GM23338 (cell line): Measurements from ENCODE around the gene ADAMTSL2. TPM values are rescaled to one million over a fixed set of nuclear protein-coding genes. Genes with fewer than 3 reads are reported as not detected.

Experiments used
- ATAC-seq: fragments of 200-7000 bp; cut with Tn5 transposase; 3 replicates; pipeline ENCODE4 v1.9.1; 2020
- DNase-seq: peaks from one replicate; pipeline ENCODE4 v3.0.0-alpha.2; 2015; ENCODE audit warnings: low spot score
- H2AFZ ChIP-seq: fragments of 200-600 bp; sonication (generic); 2 replicates; pipeline ENCODE4 v1.8.0; 2016; ENCODE audit warnings: antibody characterized with exemption, mild to moderate bottlenecking, moderate library complexity
- H3F3A ChIP-seq: fragments of 200-600 bp; sonication (generic); replicated peaks from 2 replicates; pipeline ENCODE4 v1.8.0; 2017; ENCODE audit warnings: antibody characterized with exemption, mixed run types, low read depth
- H3K27ac ChIP-seq: fragments of 200-600 bp; sonication (generic); 2 replicates; pipeline ENCODE4 v1.6.1; 2016; ENCODE audit warnings: low read depth
- H3K27me3 ChIP-seq: fragments of 200-600 bp; sonication (generic); 2 replicates; pipeline ENCODE4 v1.8.0; 2016; ENCODE audit warnings: mild to moderate bottlenecking, mixed run types, moderate library complexity; ENCODE audit not compliant: insufficient read depth
- H3K36me3 ChIP-seq: fragments of 200-600 bp; sonication (generic); 2 replicates; pipeline ENCODE4 v1.8.0; 2016; ENCODE audit warnings: mild to moderate bottlenecking; ENCODE audit not compliant: insufficient read depth
- H3K4me1 ChIP-seq: fragments of 200-600 bp; sonication (generic); 2 replicates; pipeline ENCODE4 v1.8.0; 2016; ENCODE audit warnings: mild to moderate bottlenecking, moderate library complexity; ENCODE audit not compliant: insufficient read depth
- H3K4me2 ChIP-seq: fragments of 200-600 bp; sonication (generic); 2 replicates; pipeline ENCODE4 v1.7.1; 2017; ENCODE audit warnings: mixed run types
- H3K4me3 ChIP-seq: fragments of 200-600 bp; sonication (generic); 2 replicates; pipeline ENCODE4 v1.6.1; 2016; ENCODE audit warnings: mixed run types
- H3K79me2 ChIP-seq: fragments of 200-600 bp; sonication (generic); replicated peaks from 2 replicates; pipeline ENCODE4 v1.8.0; 2017; ENCODE audit warnings: mild to moderate bottlenecking; ENCODE audit not compliant: insufficient read depth
- H3K9me2 ChIP-seq: fragments of 200-600 bp; sonication (generic); 2 replicates; pipeline ENCODE4 v1.8.0; 2017; ENCODE audit not compliant: insufficient read depth
- H4K20me1 ChIP-seq: fragments of 200-600 bp; sonication (generic); replicated peaks from 2 replicates; pipeline ENCODE4 v1.8.0; 2017; ENCODE audit warnings: mild to moderate bottlenecking; ENCODE audit not compliant: insufficient read depth
- H3K27ac Mint-ChIP-seq: 2 replicates; pipeline ENCODE4 v1.8.0; 2020; ENCODE audit warnings: inconsistent platforms, mild to moderate bottlenecking, moderate library complexity, mixed read lengths
- H3K27me3 Mint-ChIP-seq: 3 replicates; pipeline ENCODE4 v1.8.0; 2022; ENCODE audit warnings: low read depth, mild to moderate bottlenecking, moderate library complexity, mixed read lengths, inconsistent platforms; ENCODE audit not compliant: insufficient read depth, poor library complexity
- H3K36me3 Mint-ChIP-seq: 3 replicates; pipeline ENCODE4 v1.8.0; 2021; ENCODE audit warnings: low read depth, mild to moderate bottlenecking, inconsistent platforms, moderate library complexity, mixed read lengths
- H3K4me1 Mint-ChIP-seq: 3 replicates; pipeline ENCODE4 v1.8.0; 2020; ENCODE audit warnings: mild to moderate bottlenecking, inconsistent platforms, mixed read lengths
- H3K4me3 Mint-ChIP-seq: 3 replicates; pipeline ENCODE4 v1.8.0; 2021; ENCODE audit warnings: moderate library complexity, mild to moderate bottlenecking, inconsistent platforms, mixed read lengths
- H3K9me3 Mint-ChIP-seq: 3 replicates; pipeline ENCODE4 v1.8.0; 2020; ENCODE audit warnings: moderate library complexity, mild to moderate bottlenecking, inconsistent platforms, mixed read lengths
- CREB1 ChIP-seq: fragments of 250-450 bp; sonication (Bioruptor Pico); IDR thresholded peaks from 2 replicates; pipeline ENCODE4 v1.5.0; 2020; ENCODE audit warnings: low read depth, mild to moderate bottlenecking, moderate library complexity
- CTCF ChIP-seq, 2 experiments: fragments of 200-600 bp in 1 of 2; sonication (generic) in 1 of 2; conservative IDR thresholded peaks; 2 replicates each; pipeline versions ENCODE4 v1.5.1 to v1.6.1; 2016 to 2017; ENCODE audit warnings: antibody characterized with exemption in 2 of 2, low read depth in 2 of 2, mild to moderate bottlenecking in 2 of 2, moderate library complexity in 1 of 2
- JUNB ChIP-seq: IDR thresholded peaks from one replicate; pipeline ENCODE4 v1.6.1; 2016; ENCODE audit warnings: antibody characterized with exemption; ENCODE audit not compliant: unreplicated experiment
- NANOG ChIP-seq: IDR thresholded peaks from 2 replicates; pipeline ENCODE4 v1.6.1; 2016; ENCODE audit warnings: antibody characterized with exemption, borderline replicate concordance
- POLR2AphosphoS5 ChIP-seq: IDR thresholded peaks from 2 replicates; pipeline ENCODE4 v1.6.1; 2016; ENCODE audit warnings: antibody characterized with exemption, low read depth
- REST ChIP-seq: IDR thresholded peaks from one replicate; pipeline ENCODE4 v1.6.1; 2018; ENCODE audit warnings: antibody characterized with exemption; ENCODE audit not compliant: unreplicated experiment
- STAT1 ChIP-seq: IDR thresholded peaks from one replicate; pipeline ENCODE4 v1.6.1; 2016; ENCODE audit warnings: antibody characterized with exemption; ENCODE audit not compliant: unreplicated experiment
- ZNF114 ChIP-seq: fragments of 250-450 bp; sonication (Bioruptor Pico); IDR thresholded peaks from 2 replicates; pipeline ENCODE4 v1.5.0; 2020; ENCODE audit warnings: mild to moderate bottlenecking, moderate library complexity
- ZNF331 ChIP-seq: fragments of 250-450 bp; sonication (Bioruptor Pico); IDR thresholded peaks from 2 replicates; pipeline ENCODE4 v1.5.0; 2020; ENCODE audit warnings: low read depth, mild to moderate bottlenecking, moderate library complexity
- polyA plus RNA-seq: library from polyadenylated mRNA; unstranded; fragments of >200 nt; fragmentation: Nextera tagmentation; extraction: Ambion mirVana; gene quantifications from 2 replicates; pipeline ENCODE4 v1.2.1, GENCODE V29; 2016
- total RNA-seq: library from RNA; depleted of rRNA; stranded (reverse); fragments of >200 nt; shearing (Covaris generic); gene quantifications from 2 replicates; pipeline ENCODE4 v1.2.3, GENCODE V29; 2014
- TF ChIP-seq, protein P1 (sequence below): fragments of 250-450 bp; sonication (Bioruptor Pico); IDR thresholded peaks from 2 replicates; pipeline ENCODE4 v1.5.0; 2020; ENCODE audit warnings: mild to moderate bottlenecking, moderate library complexity

Gene ADAMTSL2
- total and polyA plus RNA-seq, 2 experiments from 2014 or later, result 0.15 to 0.66 TPM

- Histone ChIP-seq H3F3A (no peaks in the 10 kb centered on the region), H3K79me2 (no peaks in the 10 kb centered on the region), H2AFZ (no peak overlapping the region), H3K4me2 (no peak overlapping the region), H3K27ac (no peak overlapping the region), H3K9me2 (no peaks in the 10 kb centered on the region), H3K36me3 (no peaks in the 10 kb centered on the region), H3K4me1 (no peaks in the 10 kb centered on the region; the same call in 1 of the 2 replicates), H3K27me3 (peaks cover 15% of the 10 kb centered on the region), H3K4me3 (no peak overlapping the region), H4K20me1 (no peaks in the 10 kb centered on the region)
- H3K27me3 Mint-ChIP-seq, result peaks cover 19% of the 10 kb centered on the region
- ATAC-seq (no peak), DNase-seq (no peak)
- no peak overlapping the region for H3K27ac Mint-ChIP-seq
- peaks cover 12% of the 10 kb centered on the region for H3K4me1 Mint-ChIP-seq
- TF ChIP-seq JUNB, result no peak
- no peak for TF ChIP-seq STAT1
- TF ChIP-seq CTCF (conservative IDR thresholded peaks at IDR 0.05; ENCODE audit: low read depth in 2 of 2), result no peak
- no peak for TF ChIP-seq NANOG
- TF ChIP-seq CREB1 (CRISPR knock-in tag), result no peak
- H3K36me3 Mint-ChIP-seq, result no peaks in the 10 kb centered on the region
- no peaks in the 10 kb centered on the region for H3K9me3 Mint-ChIP-seq
- H3K4me3 Mint-ChIP-seq, result no peak overlapping the region
Measured at GRCh38 chr9:133612051-133612450, 77.5 kb downstream of the ADAMTSL2 start.

DNA sequence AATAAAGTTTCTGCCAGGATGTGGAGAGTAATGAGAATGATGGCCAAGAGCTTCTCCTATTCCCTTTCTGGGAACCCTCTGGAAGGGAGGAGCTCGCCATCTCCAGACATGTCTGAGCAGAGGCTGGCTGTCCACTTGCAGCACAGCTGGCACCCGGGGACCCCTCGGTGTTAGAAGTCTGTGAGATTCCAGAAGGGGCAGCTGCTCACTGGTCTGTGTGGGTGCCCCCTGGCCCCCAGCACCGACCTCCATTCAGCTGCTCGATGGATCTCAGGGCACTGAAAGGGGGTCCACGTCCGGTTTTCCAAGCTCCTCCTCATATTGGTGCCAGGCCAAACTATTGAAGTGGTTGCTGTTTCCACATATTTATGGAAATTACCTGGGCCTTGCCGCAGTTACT, 78.3 kb downstream of the ADAMTSL2 start:
- H3K27me3 ChIP-seq, result peaks cover 10% of the 10 kb centered on the region
- TF ChIP-seq STAT1 (no peak), ZNF114 (CRISPR knock-in tag) (no peak), JUNB (no peak), NANOG (no peak), ZNF331 (CRISPR knock-in tag) (no peak), POLR2AphosphoS5 (no peak), REST (no peak)
- TF ChIP-seq, protein P1, sequence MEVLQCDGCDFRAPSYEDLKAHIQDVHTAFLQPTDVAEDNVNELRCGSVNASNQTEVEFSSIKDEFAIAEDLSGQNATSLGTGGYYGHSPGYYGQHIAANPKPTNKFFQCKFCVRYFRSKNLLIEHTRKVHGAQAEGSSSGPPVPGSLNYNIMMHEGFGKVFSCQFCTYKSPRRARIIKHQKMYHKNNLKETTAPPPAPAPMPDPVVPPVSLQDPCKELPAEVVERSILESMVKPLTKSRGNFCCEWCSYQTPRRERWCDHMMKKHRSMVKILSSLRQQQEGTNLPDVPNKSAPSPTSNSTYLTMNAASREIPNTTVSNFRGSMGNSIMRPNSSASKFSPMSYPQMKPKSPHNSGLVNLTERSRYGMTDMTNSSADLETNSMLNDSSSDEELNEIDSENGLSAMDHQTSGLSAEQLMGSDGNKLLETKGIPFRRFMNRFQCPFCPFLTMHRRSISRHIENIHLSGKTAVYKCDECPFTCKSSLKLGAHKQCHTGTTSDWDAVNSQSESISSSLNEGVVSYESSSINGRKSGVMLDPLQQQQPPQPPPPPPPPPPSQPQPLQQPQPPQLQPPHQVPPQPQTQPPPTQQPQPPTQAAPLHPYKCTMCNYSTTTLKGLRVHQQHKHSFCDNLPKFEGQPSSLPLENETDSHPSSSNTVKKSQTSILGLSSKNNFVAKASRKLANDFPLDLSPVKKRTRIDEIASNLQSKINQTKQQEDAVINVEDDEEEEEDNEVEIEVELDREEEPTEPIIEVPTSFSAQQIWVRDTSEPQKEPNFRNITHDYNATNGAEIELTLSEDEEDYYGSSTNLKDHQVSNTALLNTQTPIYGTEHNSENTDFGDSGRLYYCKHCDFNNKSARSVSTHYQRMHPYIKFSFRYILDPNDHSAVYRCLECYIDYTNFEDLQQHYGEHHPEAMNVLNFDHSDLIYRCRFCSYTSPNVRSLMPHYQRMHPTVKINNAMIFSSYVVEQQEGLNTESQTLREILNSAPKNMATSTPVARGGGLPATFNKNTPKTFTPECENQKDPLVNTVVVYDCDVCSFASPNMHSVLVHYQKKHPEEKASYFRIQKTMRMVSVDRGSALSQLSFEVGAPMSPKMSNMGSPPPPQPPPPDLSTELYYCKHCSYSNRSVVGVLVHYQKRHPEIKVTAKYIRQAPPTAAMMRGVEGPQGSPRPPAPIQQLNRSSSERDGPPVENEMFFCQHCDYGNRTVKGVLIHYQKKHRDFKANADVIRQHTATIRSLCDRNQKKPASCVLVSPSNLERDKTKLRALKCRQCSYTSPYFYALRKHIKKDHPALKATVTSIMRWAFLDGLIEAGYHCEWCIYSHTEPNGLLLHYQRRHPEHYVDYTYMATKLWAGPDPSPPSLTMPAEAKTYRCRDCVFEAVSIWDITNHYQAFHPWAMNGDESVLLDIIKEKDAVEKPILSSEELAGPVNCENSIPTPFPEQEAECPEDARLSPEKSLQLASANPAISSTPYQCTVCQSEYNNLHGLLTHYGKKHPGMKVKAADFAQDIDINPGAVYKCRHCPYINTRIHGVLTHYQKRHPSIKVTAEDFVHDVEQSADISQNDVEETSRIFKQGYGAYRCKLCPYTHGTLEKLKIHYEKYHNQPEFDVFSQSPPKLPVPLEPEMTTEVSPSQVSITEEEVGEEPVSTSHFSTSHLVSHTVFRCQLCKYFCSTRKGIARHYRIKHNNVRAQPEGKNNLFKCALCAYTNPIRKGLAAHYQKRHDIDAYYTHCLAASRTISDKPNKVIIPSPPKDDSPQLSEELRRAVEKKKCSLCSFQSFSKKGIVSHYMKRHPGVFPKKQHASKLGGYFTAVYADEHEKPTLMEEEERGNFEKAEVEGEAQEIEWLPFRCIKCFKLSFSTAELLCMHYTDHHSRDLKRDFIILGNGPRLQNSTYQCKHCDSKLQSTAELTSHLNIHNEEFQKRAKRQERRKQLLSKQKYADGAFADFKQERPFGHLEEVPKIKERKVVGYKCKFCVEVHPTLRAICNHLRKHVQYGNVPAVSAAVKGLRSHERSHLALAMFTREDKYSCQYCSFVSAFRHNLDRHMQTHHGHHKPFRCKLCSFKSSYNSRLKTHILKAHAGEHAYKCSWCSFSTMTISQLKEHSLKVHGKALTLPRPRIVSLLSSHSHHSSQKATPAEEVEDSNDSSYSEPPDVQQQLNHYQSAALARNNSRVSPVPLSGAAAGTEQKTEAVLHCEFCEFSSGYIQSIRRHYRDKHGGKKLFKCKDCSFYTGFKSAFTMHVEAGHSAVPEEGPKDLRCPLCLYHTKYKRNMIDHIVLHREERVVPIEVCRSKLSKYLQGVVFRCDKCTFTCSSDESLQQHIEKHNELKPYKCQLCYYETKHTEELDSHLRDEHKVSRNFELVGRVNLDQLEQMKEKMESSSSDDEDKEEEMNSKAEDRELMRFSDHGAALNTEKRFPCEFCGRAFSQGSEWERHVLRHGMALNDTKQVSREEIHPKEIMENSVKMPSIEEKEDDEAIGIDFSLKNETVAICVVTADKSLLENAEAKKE (CRISPR knock-in tag), result no peak

More for the DNA sequence above, 78.3 kb downstream of the ADAMTSL2 start:
- H3K27me3 Mint-ChIP-seq, result peaks cover 19% of the 10 kb centered on the region
- no peaks in the 10 kb centered on the region for H3F3A ChIP-seq
- H3K79me2 ChIP-seq, result no peaks in the 10 kb centered on the region
- ATAC-seq (no peak), DNase-seq (no peak)
- peaks cover 12% of the 10 kb centered on the region for H3K4me1 Mint-ChIP-seq
- H3K4me2 ChIP-seq, result no peak overlapping the region
- no peak overlapping the region for H2AFZ ChIP-seq
- H3K4me1 ChIP-seq, result no peaks in the 10 kb centered on the region; the same call in 1 of the 2 replicates
- no peaks in the 10 kb centered on the region for H3K9me2 ChIP-seq
- H3K9me3 Mint-ChIP-seq, result no peaks in the 10 kb centered on the region
- H3K36me3 ChIP-seq, result no peaks in the 10 kb centered on the region
- no peaks in the 10 kb centered on the region for H3K36me3 Mint-ChIP-seq
- no peak overlapping the region for H3K27ac ChIP-seq
- H3K4me3 ChIP-seq, result no peak overlapping the region
- H4K20me1 ChIP-seq, result no peaks in the 10 kb centered on the region
- no peak overlapping the region for H3K4me3 Mint-ChIP-seq
- no peak overlapping the region for H3K27ac Mint-ChIP-seq
